SU-DHL-6 (cell line): ENCODE measurements around the gene NELFE.
"Not testable (repeated sequence)": the region's sequence is repeated elsewhere in the genome, so short reads cannot be mapped to it uniquely, and the experiment has no call there.

Experiments used
- CTCF ChIP-seq: fragments of 200-600 bp; sonication (generic); IDR thresholded peaks from one replicate; pipeline ENCODE4 v1.5.1; 2017; ENCODE audit warnings: antibody characterized with exemption, mild to moderate bottlenecking, low read length, moderate library complexity; ENCODE audit not compliant: insufficient read depth, poor library complexity, severe bottlenecking
- EZH2phosphoT487 ChIP-seq: fragments of 200-600 bp; sonication (generic), shearing (Covaris generic); conservative IDR thresholded peaks from 2 replicates; pipeline ENCODE4 v1.6.1; 2018; ENCODE audit warnings: mild to moderate bottlenecking, antibody characterized with exemption, low read length, moderate library complexity, mixed read lengths

- TF ChIP-seq CTCF, EZH2phosphoT487: not testable (repeated sequence)
Observed at GRCh38 chr6:31906727-31907126, 52.0 kb downstream of the NELFE start.
